Activated CD4-positive, alpha-beta T cell treated with anti-CD3 and anti-CD28 coated beads for 4 hours (primary cell): Measurements from ENCODE around the gene GOLGA6A.
"Not testable (repeated sequence)": the region's sequence is repeated elsewhere in the genome, so short reads cannot be mapped to it uniquely, and the experiment has no call there.

Experiments
- DNase-seq, 2 donors: peaks; one replicate each; pipeline ENCODE4 v3.0.0-alpha.2; 2020

GOLGA6A gene

GRCh38 chr15:74082450-74082849 lies at the start of gene GOLGA6A:
Gene GOLGA6A, minus strand, starts transcription at chr15:74082550. Its CDS starts 41 bp downstream, at chr15:74082509.
- not testable (repeated sequence) for DNase-seq

- no peak for DNase-seq
Observed at GRCh38 chr15:74131628-74132413, 49.5 kb upstream of the GOLGA6A start.

- DNase-seq: no peak
Observed at GRCh38 chr15:74130849-74131627, 48.7 kb upstream of the GOLGA6A start.

- no peak for DNase-seq
Observed at GRCh38 chr15:74130155-74130848, 48.0 kb upstream of the GOLGA6A start, which contains the start of gene ISLR2. Gene ISLR2, plus strand, starts transcription at chr15:74130586. Its CDS starts 2,169 bp downstream, at chr15:74132755.

- no peak for DNase-seq
Observed at GRCh38 chr15:74129586-74130154, 47.3 kb upstream of the GOLGA6A start.

- no peak for DNase-seq
Observed at GRCh38 chr15:74128785-74129585, 46.6 kb upstream of the GOLGA6A start.

- no peak for DNase-seq
Observed at GRCh38 chr15:74127954-74128784, 45.8 kb upstream of the GOLGA6A start.

- peak; percentile 72 to 83 for DNase-seq
Observed at GRCh38 chr15:74127255-74127953, 45.1 kb upstream of the GOLGA6A start.

- no peak for DNase-seq
Observed at GRCh38 chr15:74124759-74125158, 42.4 kb upstream of the GOLGA6A start.

- DNase-seq: no peak
Observed at GRCh38 chr15:74124196-74124595, 41.8 kb upstream of the GOLGA6A start.

GRCh38 chr15:74123658-74124057 lies 41.3 kb upstream of the GOLGA6A start:
- DNase-seq: no peak

- no peak for DNase-seq
Observed at GRCh38 chr15:74123131-74123429, 40.7 kb upstream of the GOLGA6A start.

GRCh38 chr15:74122403-74123130 lies 40.2 kb upstream of the GOLGA6A start:
- no peak for DNase-seq

GRCh38 chr15:74121858-74122257 lies 39.5 kb upstream of the GOLGA6A start:
- DNase-seq: no peak

- no peak for DNase-seq
Observed at GRCh38 chr15:74121039-74121438, 38.7 kb upstream of the GOLGA6A start.

- no peak for DNase-seq
Observed at GRCh38 chr15:74120426-74120825, 38.1 kb upstream of the GOLGA6A start.

GRCh38 chr15:74109713-74110112 lies 27.4 kb upstream of the GOLGA6A start:
- no peak for DNase-seq

GRCh38 chr15:74108611-74109010 lies 26.3 kb upstream of the GOLGA6A start:
- not testable (repeated sequence) for DNase-seq

GRCh38 chr15:74108111-74108510 lies 25.8 kb upstream of the GOLGA6A start:
- no peak for DNase-seq
